HG02798 (cell line): ENCODE data around the gene ME3.

Experiments
- ATAC-seq: cut with Tn5 transposase; IDR thresholded peaks from one replicate; pipeline ENCODE4 v1.9.1; 2021; ENCODE audit warnings: mild to moderate bottlenecking; ENCODE audit not compliant: unreplicated experiment, poor library complexity

ME3 gene

DNA sequence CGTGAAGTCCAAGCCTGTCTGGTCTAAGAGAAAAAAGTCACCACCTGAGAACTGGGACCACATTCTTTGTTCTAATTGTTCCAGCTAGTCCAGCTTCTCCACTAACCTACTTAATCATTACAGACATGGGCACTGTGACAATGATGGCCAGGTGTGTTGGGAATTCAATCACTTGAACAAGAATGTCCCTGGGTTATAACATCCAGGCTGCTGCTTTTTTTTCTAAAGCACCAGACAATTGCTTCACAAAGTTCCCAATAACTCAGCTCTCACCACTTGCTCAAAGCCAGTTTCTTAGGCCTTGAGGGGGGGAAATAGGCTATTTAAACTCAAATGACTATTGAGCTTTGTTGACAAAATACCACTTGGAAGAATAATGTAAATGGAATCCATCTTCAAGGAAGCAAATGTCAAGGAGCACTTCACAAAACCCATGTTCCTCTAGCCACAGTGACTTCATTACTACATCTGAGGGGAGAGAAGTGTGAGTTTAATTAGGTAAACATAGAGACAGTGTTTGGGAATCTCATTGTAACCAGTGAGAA, 80.3 kb downstream of the ME3 start:
- no peak for ATAC-seq

DNA sequence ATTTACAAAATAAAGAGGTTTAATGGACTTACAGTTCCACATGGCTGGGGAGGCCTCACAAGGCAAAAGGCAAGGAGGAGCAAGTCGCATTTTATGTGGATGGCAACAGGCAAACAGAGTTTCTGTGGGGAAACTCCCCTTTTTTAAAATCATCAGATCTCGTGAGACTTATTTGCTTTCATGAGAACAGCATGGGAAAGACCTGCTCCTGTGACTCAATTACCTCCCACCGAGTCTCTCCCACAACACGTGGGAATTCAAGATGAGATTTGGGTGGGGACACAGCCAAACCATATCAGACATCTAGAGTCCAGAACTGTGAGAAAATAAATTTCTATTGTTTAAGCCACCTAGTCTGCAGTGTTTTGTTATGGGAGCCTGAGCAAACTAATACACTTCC, 80.8 kb downstream of the ME3 start:
- no peak for ATAC-seq

- ATAC-seq, result no peak
Measured at GRCh38 chr11:86589856-86590589, 82.4 kb downstream of the ME3 start.

DNA sequence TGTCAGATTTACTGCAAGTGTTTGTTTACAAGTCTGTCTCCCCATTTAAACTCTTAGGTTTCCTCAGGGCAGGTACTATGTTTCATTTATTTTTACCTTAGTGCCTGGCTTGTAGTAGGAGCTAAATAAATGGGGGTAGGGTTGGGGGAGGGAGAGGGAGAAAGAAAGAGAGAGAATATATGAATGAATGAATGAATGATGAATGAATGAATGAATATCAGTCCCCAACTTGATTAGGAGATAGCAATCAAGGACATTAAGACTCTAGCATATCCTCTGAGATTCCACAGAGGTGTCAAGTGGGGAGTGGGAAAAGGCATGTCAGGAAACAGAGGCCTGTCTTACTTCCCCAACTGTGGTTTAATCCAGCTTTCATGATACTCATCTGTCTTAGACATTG, 83.2 kb downstream of the ME3 start:
- ATAC-seq, result no peak

GRCh38 chr11:86588566-86589090, 83.8 kb downstream of the ME3 start:
- ATAC-seq, result no peak

GRCh38 chr11:86587264-86588193, 84.9 kb downstream of the ME3 start:
- ATAC-seq, result no peak

GRCh38 chr11:86586307-86586706, 86.1 kb downstream of the ME3 start:
- no peak for ATAC-seq

DNA sequence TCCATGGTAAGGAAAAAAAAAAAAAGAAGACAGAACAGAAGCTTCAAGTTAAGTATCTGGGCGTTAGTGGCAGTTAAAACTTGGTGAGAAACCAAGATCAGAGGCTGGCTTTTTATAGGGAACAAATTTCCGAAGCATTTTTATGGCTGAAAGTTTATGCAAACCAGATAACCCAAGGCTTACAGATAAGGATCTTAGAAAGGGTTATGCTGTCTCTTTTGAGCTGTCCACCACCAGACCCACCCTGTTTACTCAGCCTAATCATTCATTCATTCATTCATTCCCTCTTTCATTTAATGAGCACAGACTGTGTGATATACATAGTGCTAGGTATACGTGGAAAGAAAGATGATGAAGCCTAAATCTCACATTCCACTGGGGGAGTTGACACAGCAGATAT, 89.5 kb downstream of the ME3 start:
- ATAC-seq, result no peak

DNA sequence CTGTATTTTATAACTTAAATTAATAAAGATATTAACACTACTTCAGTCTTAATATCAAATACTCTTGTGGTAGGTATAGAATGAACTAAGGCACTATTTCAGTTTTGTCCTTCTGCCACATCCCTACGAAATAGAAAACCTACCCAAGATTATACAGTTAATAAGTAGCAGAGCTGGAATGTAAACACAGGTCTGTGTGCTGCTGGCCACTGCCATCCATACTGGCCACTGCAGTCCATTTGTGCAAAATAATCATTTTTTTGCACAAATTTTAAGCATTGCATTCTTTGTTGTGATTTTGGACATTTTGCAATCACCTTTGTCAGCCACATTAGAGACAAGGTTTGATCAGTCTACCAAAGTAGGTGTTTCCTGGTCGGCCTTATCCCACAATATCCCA, 91.9 kb downstream of the ME3 start:
- no peak for ATAC-seq

GRCh38 chr11:86579406-86579731, 93.0 kb downstream of the ME3 start:
- no peak for ATAC-seq

GRCh38 chr11:86578727-86579405, 93.5 kb downstream of the ME3 start:
- no peak for ATAC-seq

- ATAC-seq, result no peak
Measured at GRCh38 chr11:86577644-86578636, 94.5 kb downstream of the ME3 start.

DNA sequence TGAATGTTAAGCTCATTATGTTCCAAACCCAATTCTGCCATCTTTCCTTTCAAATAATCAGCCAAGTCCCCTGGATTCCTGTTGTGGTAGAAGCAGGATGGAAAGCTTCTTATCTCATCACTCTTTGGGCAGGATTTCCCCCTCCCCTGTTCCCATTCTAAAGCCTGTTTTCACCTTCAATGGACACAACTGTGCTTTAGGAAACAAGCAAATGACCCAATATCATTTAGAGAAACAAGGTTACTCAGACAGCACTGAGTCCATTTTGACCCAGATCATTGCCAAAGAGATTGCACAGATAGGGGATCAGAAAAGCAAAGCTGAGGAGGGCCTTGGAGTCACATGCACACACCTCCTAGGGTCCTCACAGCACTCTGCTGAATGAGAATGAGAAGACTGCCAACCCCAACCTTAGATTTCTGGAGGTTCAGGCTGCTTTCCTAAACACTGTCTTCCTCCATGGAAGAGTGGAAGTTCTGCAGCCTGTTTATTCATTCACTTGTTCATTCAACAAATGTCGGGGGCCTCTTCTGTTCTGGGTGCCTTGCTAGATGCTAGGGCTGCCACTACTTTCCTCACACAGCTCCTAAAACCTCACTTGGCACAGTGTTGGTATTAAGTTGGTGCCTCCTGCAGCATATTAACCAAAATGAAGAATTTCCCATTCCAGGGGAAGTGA, 95.3 kb downstream of the ME3 start:
- no peak for ATAC-seq

- ATAC-seq, result no peak
Measured at GRCh38 chr11:86575927-86576326, 96.5 kb downstream of the ME3 start.

GRCh38 chr11:86575208-86575855, 97.1 kb downstream of the ME3 start:
- no peak for ATAC-seq

- no peak for ATAC-seq
Measured at GRCh38 chr11:86574493-86575207, 97.8 kb downstream of the ME3 start.

DNA sequence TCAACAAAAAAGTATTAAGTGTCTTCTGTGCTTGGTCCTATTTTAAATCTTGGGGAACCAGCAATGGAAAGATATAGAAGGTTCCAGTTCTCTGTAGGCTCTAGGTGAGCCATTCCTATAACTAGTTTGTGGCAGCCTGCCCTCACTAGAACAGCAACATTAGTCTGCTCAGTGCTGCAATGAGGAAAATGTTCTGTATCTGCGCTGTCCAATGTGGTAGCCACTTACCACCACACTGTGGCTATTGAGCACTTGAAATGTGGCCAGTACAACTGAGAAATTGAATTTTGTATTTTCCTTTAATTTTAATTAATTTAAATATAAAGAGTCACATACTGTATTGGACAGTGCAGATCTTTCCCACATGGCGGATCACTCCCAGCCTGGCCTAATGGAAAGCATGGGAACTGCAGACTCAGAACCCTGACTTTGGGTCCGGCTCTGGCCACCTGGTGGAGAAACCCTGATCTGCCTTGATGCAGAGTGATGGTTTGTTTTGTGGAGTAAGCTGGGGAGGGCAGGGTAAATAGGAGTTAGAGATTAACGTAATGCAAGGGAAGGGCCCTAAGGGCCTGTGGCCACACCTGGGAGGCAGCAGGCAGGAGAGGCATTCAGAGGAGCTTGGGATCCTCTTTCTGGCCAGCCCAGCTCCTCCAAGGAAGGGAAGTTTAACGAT, 101.0 kb downstream of the ME3 start:
- no peak for ATAC-seq
